Measurements from ENCODE around the gene SCIN. TPM values are rescaled to one million over a fixed set of nuclear protein-coding genes. Genes with fewer than 3 reads are reported as not detected.

SCIN gene
- total and polyA plus RNA-seq, 2 donors (not counting 1 experiment from before 2014, with no cell fraction given) = 0.49 to 0.97 TPM

DNA sequence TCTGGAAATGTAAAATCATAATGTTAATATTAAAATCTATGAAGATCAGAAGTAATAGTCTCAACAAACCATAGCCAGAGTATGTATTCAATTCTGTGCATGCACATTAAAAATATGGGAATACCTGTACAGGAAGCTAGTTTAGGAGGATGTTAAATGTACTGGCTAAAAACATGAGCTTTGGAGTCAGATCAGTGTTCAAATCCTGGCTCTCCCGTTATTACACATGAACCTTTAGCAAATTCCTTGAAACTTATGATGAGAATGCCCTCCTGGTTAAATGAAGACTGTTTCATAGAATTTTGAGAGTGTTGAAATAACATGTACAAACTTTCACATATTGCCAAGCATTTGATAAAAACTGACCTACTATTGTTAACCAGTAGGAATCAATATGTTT, 121.5 kb downstream of the SCIN start:
- Mint-ChIP-seq H3K27ac (no peak overlapping the region), H3K4me3 (no peak overlapping the region), H3K9me3 (ENCODE audit: insufficient read depth) (no peaks in the 10 kb centered on the region), H3K27me3 (no peaks in the 10 kb centered on the region), H3K4me1 (peaks cover 46% of the 10 kb centered on the region)
- Histone ChIP-seq H4K20me1 (ENCODE audit: control insufficient read depth, insufficient read depth, low read length, poor library complexity, severe bottlenecking) (peaks cover 13% of the 10 kb centered on the region), H3K4me1 (ENCODE audit: control insufficient read depth in 2 of 2, insufficient read depth in 2 of 2, low read length in 2 of 2) (peaks cover 11 to 12% of the 10 kb centered on the region in 2 donors), H3K4me3 (ENCODE audit: control extremely low read depth in 1 of 5, extremely low read depth in 1 of 5, insufficient read depth in 1 of 5, low read depth in 2 of 5, low read length in 4 of 5) (no peak overlapping the region), H3K9me3 (ENCODE audit: control extremely low read depth in 1 of 3, control insufficient read depth in 2 of 3, insufficient read depth in 1 of 3, low read length in 2 of 3) (no peaks in the 10 kb centered on the region), H3K4me2 (replicated peaks; ENCODE audit: low read depth, low read length, poor library complexity, severe bottlenecking) (no peak overlapping the region), H2AFZ (ENCODE audit: insufficient read depth, low read depth, low read length, poor library complexity, severe bottlenecking) (no peak overlapping the region), H3K36me3 (replicated peaks in 1 of 2; ENCODE audit: control extremely low read depth in 1 of 2, control insufficient read depth in 1 of 2, extremely low read depth in 1 of 2, insufficient read depth in 2 of 2, low read length in 1 of 2) (peaks cover 0 to 1% of the 10 kb centered on the region in 2 experiments), H3K27me3 (replicated peaks in 1 of 4; ENCODE audit: control extremely low read depth in 1 of 4, control insufficient read depth in 3 of 4, insufficient read depth in 4 of 4, low read length in 3 of 4) (no peaks in the 10 kb centered on the region), H3K9ac (ENCODE audit: low read length) (no peak overlapping the region), H3K79me2 (ENCODE audit: control insufficient read depth, insufficient read depth, low read length) (peaks cover 35% of the 10 kb centered on the region), H3K27ac (ENCODE audit: low read length in 2 of 2) (no peak overlapping the region)
- TF ChIP-seq, protein P1, sequence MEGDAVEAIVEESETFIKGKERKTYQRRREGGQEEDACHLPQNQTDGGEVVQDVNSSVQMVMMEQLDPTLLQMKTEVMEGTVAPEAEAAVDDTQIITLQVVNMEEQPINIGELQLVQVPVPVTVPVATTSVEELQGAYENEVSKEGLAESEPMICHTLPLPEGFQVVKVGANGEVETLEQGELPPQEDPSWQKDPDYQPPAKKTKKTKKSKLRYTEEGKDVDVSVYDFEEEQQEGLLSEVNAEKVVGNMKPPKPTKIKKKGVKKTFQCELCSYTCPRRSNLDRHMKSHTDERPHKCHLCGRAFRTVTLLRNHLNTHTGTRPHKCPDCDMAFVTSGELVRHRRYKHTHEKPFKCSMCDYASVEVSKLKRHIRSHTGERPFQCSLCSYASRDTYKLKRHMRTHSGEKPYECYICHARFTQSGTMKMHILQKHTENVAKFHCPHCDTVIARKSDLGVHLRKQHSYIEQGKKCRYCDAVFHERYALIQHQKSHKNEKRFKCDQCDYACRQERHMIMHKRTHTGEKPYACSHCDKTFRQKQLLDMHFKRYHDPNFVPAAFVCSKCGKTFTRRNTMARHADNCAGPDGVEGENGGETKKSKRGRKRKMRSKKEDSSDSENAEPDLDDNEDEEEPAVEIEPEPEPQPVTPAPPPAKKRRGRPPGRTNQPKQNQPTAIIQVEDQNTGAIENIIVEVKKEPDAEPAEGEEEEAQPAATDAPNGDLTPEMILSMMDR (IDR thresholded peaks at IDR 0.05) = no peak
- TF ChIP-seq EZH2 (IDR thresholded peaks at IDR 0.05; ENCODE audit: borderline replicate concordance, insufficient read depth, low read depth, low read length, poor library complexity, severe bottlenecking) = no peak
- WGBS (ENCODE audit: insufficient coverage) = no CpG with 5 or more reads among the region's 1 CpG
- ChIA-PET CTCF (no interaction called here), POLR2A (no interaction called here)
- intact Hi-C loops (cut with micrococcal nuclease) = no loop called here
- DNase-seq (no peak), ATAC-seq (ENCODE audit: low read depth) (no peak)

DNA sequence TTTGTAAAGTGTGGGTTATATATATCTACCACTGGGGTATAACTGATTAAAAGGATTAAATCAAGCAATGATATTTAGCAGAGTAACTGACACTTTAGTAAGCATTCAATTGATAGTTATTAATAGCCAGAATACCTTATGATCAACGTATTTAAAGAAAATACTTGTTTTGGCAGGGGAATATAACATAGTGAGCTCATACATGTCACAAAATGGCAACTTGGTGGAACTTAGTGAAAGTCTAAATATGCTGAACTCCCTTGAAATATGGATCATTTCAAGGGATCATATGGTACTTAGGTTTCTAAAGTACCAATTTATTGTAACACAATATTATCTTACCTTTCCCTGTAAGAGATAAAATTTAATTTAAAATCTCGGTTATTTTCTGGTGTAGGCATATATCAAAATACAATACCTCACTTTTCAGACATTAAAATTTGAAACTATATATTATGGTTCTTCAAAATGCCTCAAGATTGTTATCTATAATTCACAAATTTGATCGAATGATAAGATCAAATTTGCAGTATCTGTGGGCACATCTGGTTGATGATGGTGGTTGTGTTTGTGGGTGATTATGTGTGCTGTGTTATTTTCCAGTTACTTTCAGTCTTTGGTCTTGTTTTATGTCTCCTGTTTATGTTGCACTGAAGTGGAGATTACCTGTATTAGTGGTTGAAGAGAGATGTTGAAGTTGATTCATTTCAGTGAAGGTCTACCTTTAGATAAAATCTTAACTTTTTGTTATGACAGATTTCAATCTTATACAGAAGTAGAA, 122.1 kb downstream of the SCIN start:
- ChIA-PET CTCF (no interaction called here), POLR2A (no interaction called here)
- intact Hi-C loops (cut with micrococcal nuclease) = no loop called here
- no peak overlapping the region for H3K27ac Mint-ChIP-seq
- H2AFZ ChIP-seq (ENCODE audit: insufficient read depth, low read depth, low read length, poor library complexity, severe bottlenecking) = no peak overlapping the region
- WGBS (ENCODE audit: insufficient coverage) = no CpG with 5 or more reads among the region's 3 CpGs
- no peak overlapping the region for H3K9ac ChIP-seq (ENCODE audit: low read length)
- peaks cover 9% of the 10 kb centered on the region for H4K20me1 ChIP-seq (ENCODE audit: control insufficient read depth, insufficient read depth, low read length, poor library complexity, severe bottlenecking)
- H3K79me2 ChIP-seq (ENCODE audit: control insufficient read depth, insufficient read depth, low read length) = peaks cover 30% of the 10 kb centered on the region
- H3K4me1 ChIP-seq (ENCODE audit: control insufficient read depth in 2 of 2, insufficient read depth in 2 of 2, low read length in 2 of 2) = peaks cover 8 to 12% of the 10 kb centered on the region in 2 donors
- H3K4me3 Mint-ChIP-seq = no peak overlapping the region
- TF ChIP-seq, protein P1 (IDR thresholded peaks at IDR 0.05) = no peak
- TF ChIP-seq EZH2 (IDR thresholded peaks at IDR 0.05; ENCODE audit: borderline replicate concordance, insufficient read depth, low read depth, low read length, poor library complexity, severe bottlenecking) = no peak
- no peak for DNase-seq
- H3K36me3 ChIP-seq (replicated peaks in 1 of 2; ENCODE audit: control extremely low read depth in 1 of 2, control insufficient read depth in 1 of 2, extremely low read depth in 1 of 2, insufficient read depth in 2 of 2, low read length in 1 of 2) = peaks cover 0 to 1% of the 10 kb centered on the region in 2 experiments
- peaks cover 43% of the 10 kb centered on the region for H3K4me1 Mint-ChIP-seq
- H3K4me2 ChIP-seq (replicated peaks; ENCODE audit: low read depth, low read length, poor library complexity, severe bottlenecking) = no peak overlapping the region
- H3K27ac ChIP-seq (ENCODE audit: low read length in 2 of 2) = no peak overlapping the region
- no peak overlapping the region for H3K4me3 ChIP-seq (ENCODE audit: control extremely low read depth in 1 of 5, extremely low read depth in 1 of 5, insufficient read depth in 1 of 5, low read depth in 2 of 5, low read length in 4 of 5)
- no peaks in the 10 kb centered on the region for H3K27me3 ChIP-seq (replicated peaks in 1 of 4; ENCODE audit: control extremely low read depth in 1 of 4, control insufficient read depth in 3 of 4, insufficient read depth in 4 of 4, low read length in 3 of 4)
- no peaks in the 10 kb centered on the region for H3K27me3 Mint-ChIP-seq
- H3K9me3 ChIP-seq (ENCODE audit: control extremely low read depth in 1 of 3, control insufficient read depth in 2 of 3, insufficient read depth in 1 of 3, low read length in 2 of 3) = no peaks in the 10 kb centered on the region
- no peaks in the 10 kb centered on the region for H3K9me3 Mint-ChIP-seq (ENCODE audit: insufficient read depth)
- no peak for ATAC-seq (ENCODE audit: low read depth)
